Measurements from ENCODE around the gene JADE2.

- TF ChIP-seq, protein P1, sequence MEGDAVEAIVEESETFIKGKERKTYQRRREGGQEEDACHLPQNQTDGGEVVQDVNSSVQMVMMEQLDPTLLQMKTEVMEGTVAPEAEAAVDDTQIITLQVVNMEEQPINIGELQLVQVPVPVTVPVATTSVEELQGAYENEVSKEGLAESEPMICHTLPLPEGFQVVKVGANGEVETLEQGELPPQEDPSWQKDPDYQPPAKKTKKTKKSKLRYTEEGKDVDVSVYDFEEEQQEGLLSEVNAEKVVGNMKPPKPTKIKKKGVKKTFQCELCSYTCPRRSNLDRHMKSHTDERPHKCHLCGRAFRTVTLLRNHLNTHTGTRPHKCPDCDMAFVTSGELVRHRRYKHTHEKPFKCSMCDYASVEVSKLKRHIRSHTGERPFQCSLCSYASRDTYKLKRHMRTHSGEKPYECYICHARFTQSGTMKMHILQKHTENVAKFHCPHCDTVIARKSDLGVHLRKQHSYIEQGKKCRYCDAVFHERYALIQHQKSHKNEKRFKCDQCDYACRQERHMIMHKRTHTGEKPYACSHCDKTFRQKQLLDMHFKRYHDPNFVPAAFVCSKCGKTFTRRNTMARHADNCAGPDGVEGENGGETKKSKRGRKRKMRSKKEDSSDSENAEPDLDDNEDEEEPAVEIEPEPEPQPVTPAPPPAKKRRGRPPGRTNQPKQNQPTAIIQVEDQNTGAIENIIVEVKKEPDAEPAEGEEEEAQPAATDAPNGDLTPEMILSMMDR (tag by site-specific recombination; IDR thresholded peaks at IDR 0.05): no peak
- TF ChIP-seq ZBTB8A (tag by site-specific recombination; IDR thresholded peaks at IDR 0.05): no peak
- no peak for TF ChIP-seq ZNF114 (tag by site-specific recombination; IDR thresholded peaks at IDR 0.05)
These were observed 81.3 kb downstream of the JADE2 start for GRCh38 chr5:134606726-134607125.
